Neural progenitor cell (in vitro differentiated cells): Measurements from ENCODE around the gene LTB. TPM values are rescaled to one million over a fixed set of nuclear protein-coding genes. Genes with fewer than 3 reads are reported as not detected.
"Not testable (repeated sequence)": the region's sequence is repeated elsewhere in the genome, so short reads cannot be mapped to it uniquely, and the experiment has no call there.

Experiments used
- DNase-seq: peaks from one replicate; pipeline ENCODE4 v3.0.0-alpha.2; 2016; ENCODE audit warnings: low spot score
- H2AFZ ChIP-seq: fragments of 200-600 bp; sonication (generic); replicated peaks from 2 replicates; pipeline ENCODE4 v1.6.1; 2016; ENCODE audit warnings: antibody characterized with exemption
- H3F3A ChIP-seq: fragments of 200-600 bp; sonication (generic); 2 replicates; pipeline ENCODE4 v1.6.1; 2016; ENCODE audit warnings: antibody characterized with exemption, low read depth
- H3K27ac ChIP-seq: fragments of 200-600 bp; sonication (generic); 2 replicates; pipeline ENCODE4 v1.5.1; 2016; ENCODE audit warnings: mild to moderate bottlenecking
- H3K27me3 ChIP-seq: fragments of 200-600 bp; sonication (generic); 2 replicates; pipeline ENCODE4 v1.6.1; 2016; ENCODE audit warnings: mild to moderate bottlenecking, moderate library complexity
- H3K36me3 ChIP-seq: fragments of 200-600 bp; sonication (generic); 2 replicates; pipeline ENCODE4 v1.5.1; 2016
- H3K4me1 ChIP-seq: fragments of 200-600 bp; sonication (generic); 2 replicates; pipeline ENCODE4 v1.6.1; 2016; ENCODE audit warnings: mixed run types
- H3K4me2 ChIP-seq: fragments of 200-600 bp; sonication (generic); 2 replicates; pipeline ENCODE4 v1.6.1; 2016
- H3K4me3 ChIP-seq: fragments of 200-600 bp; sonication (generic); 2 replicates; pipeline ENCODE4 v1.5.1; 2016
- H3K79me2 ChIP-seq: fragments of 200-600 bp; sonication (generic); 2 replicates; pipeline ENCODE4 v1.6.1; 2016; ENCODE audit warnings: low read depth
- H3K9ac ChIP-seq: fragments of 200-600 bp; sonication (generic); 2 replicates; pipeline ENCODE4 v1.6.1; 2016
- H3K9me3 ChIP-seq: fragments of 200-600 bp; sonication (generic); 2 replicates; pipeline ENCODE4 v1.5.1; 2016; ENCODE audit warnings: low read depth
- H4K20me1 ChIP-seq: fragments of 200-600 bp; sonication (generic); 2 replicates; pipeline ENCODE4 v1.6.1; 2016; ENCODE audit warnings: low read depth
- H3K27ac Mint-ChIP-seq: 3 replicates; pipeline ENCODE4 v1.8.0; 2021; ENCODE audit warnings: mixed read lengths
- H3K27me3 Mint-ChIP-seq: 2 replicates; pipeline ENCODE4 v1.8.0; 2022; ENCODE audit warnings: low read depth, mild to moderate bottlenecking, inconsistent platforms, moderate library complexity, mixed read lengths; ENCODE audit not compliant: insufficient read depth
- H3K36me3 Mint-ChIP-seq: 3 replicates; pipeline ENCODE4 v1.8.0; 2021; ENCODE audit warnings: mixed read lengths
- H3K4me1 Mint-ChIP-seq: 3 replicates; pipeline ENCODE4 v1.8.0; 2021; ENCODE audit warnings: mixed read lengths
- H3K4me3 Mint-ChIP-seq: 3 replicates; pipeline ENCODE4 v1.8.0; 2021; ENCODE audit warnings: mild to moderate bottlenecking, moderate library complexity, mixed read lengths
- H3K9me3 Mint-ChIP-seq: 3 replicates; pipeline ENCODE4 v1.8.0; 2020; ENCODE audit warnings: mixed read lengths
- EZH2 ChIP-seq: fragments of 200-600 bp; sonication (generic); IDR thresholded peaks from 2 replicates; pipeline ENCODE4 v1.6.1; 2017; ENCODE audit warnings: antibody characterized with exemption, mild to moderate bottlenecking, moderate library complexity
- EZH2phosphoT487 ChIP-seq: fragments of 200-600 bp; sonication (generic); IDR thresholded peaks from 2 replicates; pipeline ENCODE4 v1.6.1; 2017; ENCODE audit warnings: antibody characterized with exemption
- total RNA-seq: library from RNA; depleted of rRNA; stranded (reverse); fragments of >200 nt; gene quantifications from 2 replicates; pipeline ENCODE4 v1.2.3, GENCODE V29; 2015; ENCODE audit warnings: low replicate concordance
- TF ChIP-seq, protein P1 (sequence below): fragments of 200-600 bp; sonication (generic); IDR thresholded peaks from 2 replicates; pipeline ENCODE4 v1.5.1; 2017; ENCODE audit warnings: antibody characterized with exemption, mild to moderate bottlenecking

LTB gene
- total RNA-seq, 1 donor from 2014 or later: not detected

DNA sequence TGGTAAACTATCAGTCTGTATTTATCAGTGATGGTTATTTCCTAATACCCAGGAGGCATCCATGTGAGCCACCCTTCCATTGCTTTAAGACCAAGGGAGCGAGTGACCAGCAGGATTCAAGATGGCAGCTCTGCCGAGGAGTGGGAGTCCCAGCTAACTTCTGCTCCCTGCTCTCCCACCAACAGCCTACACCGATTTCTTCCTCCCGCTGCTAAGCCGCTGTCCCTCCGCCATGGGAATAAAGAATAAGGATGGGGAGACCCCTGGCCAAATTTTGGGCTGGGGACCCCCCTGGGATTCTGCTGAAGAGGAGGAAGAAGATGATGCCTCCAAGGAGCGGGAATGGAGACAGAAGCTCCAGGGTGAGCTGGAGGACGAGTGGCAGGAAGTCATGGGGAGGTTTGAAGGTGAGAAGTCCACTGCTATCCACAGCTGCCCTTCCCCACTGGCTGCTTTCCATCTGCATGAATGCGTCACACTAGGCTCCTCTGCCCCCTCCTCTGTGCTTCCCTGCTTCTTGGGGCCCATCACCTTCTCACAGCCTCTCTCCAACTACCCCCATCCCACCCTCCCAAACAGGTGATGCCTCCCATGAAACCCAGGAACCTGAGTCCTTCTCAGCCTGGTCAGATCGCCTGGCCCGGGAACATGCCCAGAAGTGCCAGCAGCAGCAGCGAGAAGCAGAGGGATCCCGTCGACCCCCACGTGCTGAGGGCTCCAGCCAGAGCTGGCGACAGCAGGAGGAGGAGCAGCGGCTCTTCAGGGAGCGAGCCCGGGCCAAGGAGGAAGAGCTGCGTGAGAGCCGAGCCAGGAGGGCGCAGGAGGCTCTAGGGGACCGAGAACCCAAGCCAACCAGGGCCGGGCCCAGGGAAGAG, 24.5 kb downstream of the LTB start:
- Histone ChIP-seq H3K4me1 (no peaks in the 10 kb centered on the region), H3K27ac (no peak overlapping the region), H3K9me3 (no peaks in the 10 kb centered on the region), H3K27me3 (no peaks in the 10 kb centered on the region), H3F3A (no peaks in the 10 kb centered on the region), H3K4me3 (no peak overlapping the region), H4K20me1 (no peaks in the 10 kb centered on the region), H3K36me3 (no peaks in the 10 kb centered on the region), H3K79me2 (peaks cover 3% of the 10 kb centered on the region), H2AFZ (no peak overlapping the region), H3K4me2 (no peak overlapping the region), H3K9ac (no peak overlapping the region)
- Mint-ChIP-seq H3K27ac (no peak overlapping the region), H3K27me3 (no peaks in the 10 kb centered on the region), H3K4me1 (no peaks in the 10 kb centered on the region), H3K9me3 (no peaks in the 10 kb centered on the region), H3K36me3 (peaks cover 13% of the 10 kb centered on the region), H3K4me3 (no peak overlapping the region)
- no peak for DNase-seq
- no peak for TF ChIP-seq EZH2
- TF ChIP-seq EZH2phosphoT487: no peak
- TF ChIP-seq, protein P1, sequence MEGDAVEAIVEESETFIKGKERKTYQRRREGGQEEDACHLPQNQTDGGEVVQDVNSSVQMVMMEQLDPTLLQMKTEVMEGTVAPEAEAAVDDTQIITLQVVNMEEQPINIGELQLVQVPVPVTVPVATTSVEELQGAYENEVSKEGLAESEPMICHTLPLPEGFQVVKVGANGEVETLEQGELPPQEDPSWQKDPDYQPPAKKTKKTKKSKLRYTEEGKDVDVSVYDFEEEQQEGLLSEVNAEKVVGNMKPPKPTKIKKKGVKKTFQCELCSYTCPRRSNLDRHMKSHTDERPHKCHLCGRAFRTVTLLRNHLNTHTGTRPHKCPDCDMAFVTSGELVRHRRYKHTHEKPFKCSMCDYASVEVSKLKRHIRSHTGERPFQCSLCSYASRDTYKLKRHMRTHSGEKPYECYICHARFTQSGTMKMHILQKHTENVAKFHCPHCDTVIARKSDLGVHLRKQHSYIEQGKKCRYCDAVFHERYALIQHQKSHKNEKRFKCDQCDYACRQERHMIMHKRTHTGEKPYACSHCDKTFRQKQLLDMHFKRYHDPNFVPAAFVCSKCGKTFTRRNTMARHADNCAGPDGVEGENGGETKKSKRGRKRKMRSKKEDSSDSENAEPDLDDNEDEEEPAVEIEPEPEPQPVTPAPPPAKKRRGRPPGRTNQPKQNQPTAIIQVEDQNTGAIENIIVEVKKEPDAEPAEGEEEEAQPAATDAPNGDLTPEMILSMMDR: no peak

DNA sequence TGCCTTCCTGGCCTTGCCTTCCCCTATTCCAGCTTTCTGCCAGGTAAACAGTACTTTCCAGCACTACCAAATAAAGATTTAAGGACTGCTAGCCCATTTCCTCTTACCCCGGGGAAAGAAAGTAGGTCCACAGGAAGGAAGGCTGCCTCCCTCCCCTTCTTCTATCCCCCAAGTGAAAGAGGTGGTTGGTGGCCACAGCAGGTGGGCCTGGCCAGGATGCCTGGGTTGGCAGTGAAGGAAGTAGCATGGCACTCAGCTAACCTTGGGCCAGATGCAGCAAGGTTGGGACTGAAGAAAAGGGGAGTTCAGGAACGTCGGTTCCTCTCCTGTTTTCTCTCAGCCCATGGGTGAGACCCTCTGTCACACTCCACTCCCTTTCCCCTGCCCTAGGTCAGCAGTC, 25.9 kb downstream of the LTB start:
- Histone ChIP-seq H3F3A (no peaks in the 10 kb centered on the region), H4K20me1 (no peaks in the 10 kb centered on the region), H3K79me2 (peaks cover 11% of the 10 kb centered on the region), H3K4me3 (no peak overlapping the region), H3K27me3 (no peaks in the 10 kb centered on the region), H3K36me3 (no peaks in the 10 kb centered on the region), H3K4me1 (no peaks in the 10 kb centered on the region), H3K27ac (no peak overlapping the region), H3K9ac (no peak overlapping the region), H3K4me2 (no peak overlapping the region), H2AFZ (no peak overlapping the region), H3K9me3 (no peaks in the 10 kb centered on the region)
- H3K27ac Mint-ChIP-seq: no peak overlapping the region
- peaks cover 6% of the 10 kb centered on the region for H3K27me3 Mint-ChIP-seq
- H3K4me1 Mint-ChIP-seq: no peaks in the 10 kb centered on the region
- H3K9me3 Mint-ChIP-seq: no peaks in the 10 kb centered on the region
- TF ChIP-seq EZH2 (no peak), EZH2phosphoT487 (no peak)
- TF ChIP-seq, protein P1: no peak
- H3K4me3 Mint-ChIP-seq: no peak overlapping the region
- H3K36me3 Mint-ChIP-seq: peaks cover 15% of the 10 kb centered on the region
- DNase-seq: no peak

DNA sequence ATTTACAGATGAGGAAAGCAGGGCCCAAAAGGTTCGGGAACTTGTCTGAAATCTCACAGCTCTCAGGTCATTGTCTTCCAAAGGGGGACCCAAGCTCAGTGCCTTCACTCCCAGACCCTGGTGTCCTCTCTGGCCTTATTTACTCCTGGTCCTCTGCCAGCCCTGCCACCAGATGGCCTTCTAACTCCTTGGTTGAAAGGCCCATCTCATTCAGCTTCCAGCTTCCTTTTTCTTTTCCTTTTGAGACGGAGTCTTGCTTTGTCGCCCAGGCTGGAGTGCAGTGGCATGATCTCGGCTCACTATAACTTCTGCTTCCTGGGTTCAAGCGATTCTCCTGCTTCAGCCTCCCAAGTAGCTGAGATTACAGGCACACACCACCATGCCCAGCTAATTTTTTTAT, 30.9 kb downstream of the LTB start:
- H3K9ac ChIP-seq, H3K27me3 Mint-ChIP-seq, H3K4me1 ChIP-seq, H3K9me3 ChIP-seq, H3K27me3 ChIP-seq, H2AFZ ChIP-seq, H3K27ac Mint-ChIP-seq, H3K9me3 Mint-ChIP-seq, H3K4me3 ChIP-seq, H3K36me3 ChIP-seq, H3K27ac ChIP-seq, H3K4me2 ChIP-seq, H4K20me1 ChIP-seq: not testable (repeated sequence)
- H3K4me3 Mint-ChIP-seq: peak overlapping the region; percentile 38
- H3F3A ChIP-seq: peaks cover 28% of the 10 kb centered on the region
- peak; percentile 70 for DNase-seq
- TF ChIP-seq, protein P1: peak; percentile 60
- H3K79me2 ChIP-seq: peaks cover 28% of the 10 kb centered on the region
- peaks cover 22% of the 10 kb centered on the region for H3K4me1 Mint-ChIP-seq
- H3K36me3 Mint-ChIP-seq: peaks cover 13% of the 10 kb centered on the region
